Renal cortex interstitium (tissue), 11 donors: ENCODE measurements around the gene THUMPD2. TPM values are rescaled to one million over a fixed set of nuclear protein-coding genes. Genes with fewer than 3 reads are reported as not detected.

Experiments used
- DNase-seq, 11 donors: peaks; one replicate each; pipeline ENCODE4 v3.0.0-alpha.2; 2013; ENCODE audit warnings: low read depth in 9 of 11, low spot score in 4 of 11; ENCODE audit errors: extremely low read depth in 1 of 11
- polyA plus RNA-seq, 3 donors: library from polyadenylated mRNA; unstranded; fragments of 120-200 nt; gene quantifications; one replicate each; pipeline ENCODE4 v1.2.1, GENCODE V29; 2013; ENCODE audit not compliant: insufficient read length in 3 of 3

Gene THUMPD2
- polyA plus RNA-seq, 3 donors = 18.1 to 29.0 (median 20.3) TPM

GRCh38 chr2:39696838-39697237 lies 82.2 kb downstream of the THUMPD2 start:
- DNase-seq = peak in 10 of 11 donors; percentile 10 to 61 (median 36)

GRCh38 chr2:39696101-39696553 lies 82.9 kb downstream of the THUMPD2 start:
- DNase-seq = peak in 8 of 11 donors; percentile 12 to 61 (median 32)

GRCh38 chr2:39693245-39693644 lies 85.8 kb downstream of the THUMPD2 start:
- DNase-seq = peak in 8 of 11 donors; percentile 15 to 61 (median 30)

GRCh38 chr2:39689876-39690275 lies 89.2 kb downstream of the THUMPD2 start:
- DNase-seq = no peak

GRCh38 chr2:39689272-39689841 lies 89.7 kb downstream of the THUMPD2 start:
- no peak for DNase-seq

GRCh38 chr2:39688181-39688580 lies 90.9 kb downstream of the THUMPD2 start:
- no peak for DNase-seq

- DNase-seq = no peak
Measured at GRCh38 chr2:39686456-39686855, 92.6 kb downstream of the THUMPD2 start.

Other genes with a start within 250 kb of the THUMPD2 start
- gene TMEM178A, start 113.3 kb downstream of the THUMPD2 start, polyA plus RNA-seq = 10 to 100 TPM; 91.2 to 97.5 (median 96.6) TPM